GM19240 (cell line): ENCODE measurements around the gene UBC.
A peak's percentile ranks its signal among the peaks of the same experiment; 100 is the strongest.

ENCODE experiments used
- DNase-seq: peaks from one replicate; pipeline ENCODE4 v3.0.0; 2011; ENCODE audit warnings: low spot score; ENCODE audit not compliant: insufficient read length

UBC gene

DNA sequence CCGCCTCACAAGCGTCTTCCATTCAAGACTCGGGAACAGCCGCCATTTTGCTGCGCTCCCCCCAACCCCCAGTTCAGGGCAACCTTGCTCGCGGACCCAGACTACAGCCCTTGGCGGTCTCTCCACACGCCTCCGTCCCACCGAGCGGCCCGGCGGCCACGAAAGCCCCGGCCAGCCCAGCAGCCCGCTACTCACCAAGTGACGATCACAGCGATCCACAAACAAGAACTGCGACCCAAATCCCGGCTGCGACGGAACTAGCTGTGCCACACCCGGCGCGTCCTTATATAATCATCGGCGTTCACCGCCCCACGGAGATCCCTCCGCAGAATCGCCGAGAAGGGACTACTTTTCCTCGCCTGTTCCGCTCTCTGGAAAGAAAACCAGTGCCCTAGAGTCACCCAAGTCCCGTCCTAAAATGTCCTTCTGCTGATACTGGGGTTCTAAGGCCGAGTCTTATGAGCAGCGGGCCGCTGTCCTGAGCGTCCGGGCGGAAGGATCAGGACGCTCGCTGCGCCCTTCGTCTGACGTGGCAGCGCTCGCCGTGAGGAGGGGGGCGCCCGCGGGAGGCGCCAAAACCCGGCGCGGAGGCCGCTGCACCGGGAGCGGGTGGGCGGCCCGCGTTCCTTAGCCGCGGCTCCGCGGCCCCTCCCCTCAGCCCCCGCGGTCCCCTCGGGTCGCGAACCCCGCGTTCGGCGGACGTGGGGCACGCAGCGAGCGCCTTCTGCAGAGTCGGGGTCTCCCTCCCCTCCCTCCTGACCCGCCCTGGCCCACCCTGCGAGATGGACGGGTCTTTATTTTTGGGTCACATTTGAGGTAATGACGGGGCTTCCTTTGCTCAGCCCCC lies at the start of gene UBC:
Gene UBC (minus strand): TSS at position 259 of the 847 bp plus-strand sequence. CDS start 879 bp downstream, outside the sequence.
- no peak for DNase-seq

DNA sequence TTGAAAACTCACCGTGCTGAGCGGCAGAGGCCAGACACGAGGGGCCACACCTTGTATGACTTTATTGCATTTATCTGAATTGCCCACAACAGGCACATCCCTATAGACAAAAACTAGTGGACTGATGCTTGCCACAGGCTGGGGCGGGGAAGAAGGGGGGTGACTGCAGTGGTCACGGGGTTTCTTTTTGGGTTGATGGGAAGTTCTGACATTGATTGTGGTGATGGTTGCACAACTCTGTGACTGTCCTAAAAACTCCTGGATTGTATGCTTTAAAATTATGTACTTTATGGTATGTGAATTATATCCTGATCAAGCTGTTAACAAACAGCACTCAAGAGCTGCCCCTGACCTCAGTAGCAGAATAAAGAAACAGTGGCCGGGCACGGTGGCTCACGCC lies 48.8 kb upstream of the UBC start:
- DNase-seq: no peak

DNA sequence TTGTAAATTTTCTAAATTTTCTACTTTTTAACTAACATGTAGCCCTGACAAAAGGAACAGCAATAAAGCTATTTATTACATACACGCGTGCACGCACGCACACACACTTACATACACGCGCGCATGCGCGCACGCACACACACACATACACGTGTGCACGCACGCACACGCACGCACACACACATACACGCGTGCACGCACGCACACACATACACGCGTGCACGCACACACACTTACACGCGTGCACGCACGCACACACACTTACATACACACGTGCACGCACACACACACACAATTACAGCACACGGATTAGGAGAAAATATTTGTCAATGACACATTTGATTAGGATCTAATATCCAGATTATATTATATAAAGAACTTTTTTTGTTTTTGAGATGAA lies 46.6 kb upstream of the UBC start:
- no peak for DNase-seq

DNA sequence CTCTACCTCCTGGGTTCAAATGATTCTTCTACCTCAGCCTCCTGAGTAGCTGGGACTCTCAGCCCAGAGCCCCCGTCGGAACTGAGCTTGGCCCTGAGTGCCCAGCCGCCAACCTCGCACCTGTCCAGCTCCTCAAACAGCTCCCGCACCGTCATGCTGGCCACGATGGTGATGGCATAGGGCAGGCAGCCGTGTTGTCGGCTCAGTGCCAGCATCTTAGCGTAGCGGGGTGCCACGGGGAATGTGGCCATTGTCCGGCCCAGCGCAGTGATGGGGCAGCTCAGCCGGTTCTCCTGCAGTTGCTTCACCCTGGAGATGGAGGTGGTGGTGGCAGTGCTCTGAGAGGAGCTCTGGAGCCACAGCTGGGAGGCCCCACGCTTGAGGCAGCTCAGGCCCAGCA lies 42.1 kb upstream of the UBC start:
- DNase-seq: no peak

DNA sequence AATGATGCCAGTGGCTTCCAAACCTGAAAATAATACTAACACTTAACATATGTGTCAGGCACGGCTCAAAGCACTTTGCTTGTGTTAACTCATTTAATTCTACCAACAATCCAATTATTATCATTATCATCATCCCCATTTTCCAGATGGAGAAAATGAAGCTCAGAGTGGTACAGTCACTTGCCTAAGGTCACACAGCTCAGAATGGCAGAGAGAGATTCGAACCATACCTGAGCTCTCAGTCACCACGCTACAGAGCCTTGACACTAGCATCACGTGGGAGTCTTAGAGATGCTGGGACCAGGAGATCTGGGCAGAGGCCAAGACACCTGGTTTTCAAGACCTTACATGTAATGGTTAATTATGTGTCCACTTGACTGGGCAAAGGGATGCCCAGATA lies 40.3 kb upstream of the UBC start:
- DNase-seq: no peak

DNA sequence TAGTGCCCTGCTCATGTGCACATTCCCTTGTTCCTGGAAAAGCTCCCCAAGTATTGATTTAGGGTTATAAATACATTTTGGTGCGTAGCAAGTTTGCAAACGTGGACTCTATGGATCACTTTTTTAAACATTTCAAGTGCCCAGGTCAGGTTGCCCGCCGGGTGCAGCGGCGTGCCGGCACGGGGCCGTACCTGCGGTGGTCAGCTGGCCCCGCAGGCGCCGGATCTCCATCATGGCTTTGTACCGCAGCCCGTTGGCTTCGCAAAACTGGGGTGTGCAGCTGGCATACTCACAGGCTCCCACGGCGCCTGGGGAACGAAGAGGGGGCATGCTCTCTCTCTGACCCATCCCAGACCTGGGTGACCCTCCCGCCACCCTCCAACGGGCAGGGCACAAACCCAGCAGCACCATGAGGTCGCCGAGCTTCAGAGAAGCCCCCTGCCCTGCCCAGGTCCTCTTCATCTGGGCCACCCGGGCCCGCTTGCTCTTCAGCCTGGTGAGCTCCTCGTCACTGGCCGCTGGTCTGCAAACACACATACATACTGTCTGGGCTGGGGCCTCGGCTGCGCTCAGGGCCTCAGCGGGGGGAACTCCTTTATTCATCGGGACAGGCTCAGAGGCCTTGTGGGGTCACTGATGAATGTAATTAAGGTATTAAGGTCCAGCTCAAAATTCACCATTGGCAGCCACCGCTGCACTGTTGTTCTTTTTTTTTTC lies 39.4 kb upstream of the UBC start:
- no peak for DNase-seq

DNA sequence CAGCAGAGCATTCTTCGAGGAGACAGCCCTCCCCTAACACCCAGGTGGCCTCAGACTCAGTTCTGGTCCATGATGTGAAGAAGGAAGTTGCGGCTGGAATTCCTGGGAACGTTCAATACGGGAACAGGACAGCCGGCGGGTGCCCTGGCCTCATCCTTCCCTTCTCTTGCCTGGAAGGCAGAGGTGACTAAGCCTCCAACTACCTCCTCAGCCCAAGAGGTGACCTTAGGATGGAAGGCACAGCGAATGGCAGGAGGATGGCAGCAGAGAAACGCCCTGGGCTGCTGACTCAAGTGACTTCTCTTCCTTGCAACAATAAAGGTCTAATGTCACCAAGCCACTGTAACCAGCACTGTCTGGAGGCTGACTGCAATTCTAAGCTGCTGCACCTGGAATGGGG lies 38.4 kb upstream of the UBC start:
- no peak for DNase-seq

DNA sequence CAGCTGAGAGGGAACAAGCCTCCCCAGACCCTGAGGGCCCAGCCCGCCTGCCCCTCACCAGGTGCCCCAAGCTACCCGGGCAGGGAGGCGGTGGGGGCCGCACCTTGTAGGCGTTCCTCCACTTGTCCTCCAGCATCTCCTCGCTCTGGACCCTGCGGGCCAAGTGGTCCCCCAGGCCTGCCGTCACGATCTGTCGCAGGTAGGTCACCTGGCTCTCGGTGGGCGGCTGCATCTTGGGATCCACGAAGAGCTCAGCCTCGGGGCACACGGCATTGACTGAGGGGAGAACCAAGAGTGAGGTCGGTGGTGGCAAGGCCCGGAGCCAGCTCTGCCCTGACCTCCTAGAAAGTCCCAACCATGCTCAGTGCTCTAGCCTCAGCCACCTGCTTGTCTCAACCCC lies 37.8 kb upstream of the UBC start:
- DNase-seq: no peak

DNA sequence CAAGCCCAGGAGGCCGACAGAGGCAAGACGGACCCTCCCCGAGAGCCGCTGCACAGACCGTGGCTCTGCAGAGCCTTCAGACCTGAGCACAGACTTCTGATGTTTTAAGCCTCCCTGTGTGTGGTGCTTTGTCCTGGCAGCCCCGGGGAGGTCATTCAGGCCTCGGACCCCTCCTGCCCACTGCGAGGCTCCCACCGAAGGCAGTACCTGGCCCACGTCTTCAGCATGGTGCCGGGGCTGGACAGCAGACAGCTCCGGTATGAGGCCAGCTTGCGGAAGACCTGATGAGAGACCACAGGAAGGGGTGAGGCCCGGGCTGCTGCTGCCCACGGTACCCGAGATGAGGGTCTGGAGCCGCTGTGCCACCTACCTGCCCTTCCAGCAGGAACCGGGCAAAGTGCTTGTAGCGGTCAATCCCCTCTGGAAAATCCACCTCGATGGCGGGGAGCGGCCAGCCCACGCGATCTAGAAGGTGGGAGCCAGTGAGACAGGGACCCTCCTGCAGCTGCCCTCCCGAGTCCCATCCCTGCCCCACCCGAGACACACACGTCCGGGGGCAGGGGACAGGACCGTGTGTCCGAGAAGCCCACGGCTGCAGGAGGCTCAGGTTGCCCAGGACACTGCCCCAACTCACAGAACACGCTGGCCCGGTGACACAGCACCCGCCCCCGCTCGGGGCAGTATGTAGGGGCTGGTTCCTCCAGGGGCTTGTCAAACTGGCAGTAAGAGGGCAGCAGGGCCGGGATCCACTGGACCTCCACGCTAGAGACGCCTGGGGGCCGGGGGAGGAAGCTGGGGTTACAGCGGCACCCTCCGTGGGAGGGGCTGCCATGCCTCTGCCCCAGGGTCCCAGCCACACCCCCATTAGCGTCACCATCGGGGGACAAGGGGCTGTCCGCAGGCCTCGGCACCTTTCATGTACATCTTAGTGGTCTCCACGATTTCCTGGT lies 35.6 kb upstream of the UBC start:
- no peak for DNase-seq

DNA sequence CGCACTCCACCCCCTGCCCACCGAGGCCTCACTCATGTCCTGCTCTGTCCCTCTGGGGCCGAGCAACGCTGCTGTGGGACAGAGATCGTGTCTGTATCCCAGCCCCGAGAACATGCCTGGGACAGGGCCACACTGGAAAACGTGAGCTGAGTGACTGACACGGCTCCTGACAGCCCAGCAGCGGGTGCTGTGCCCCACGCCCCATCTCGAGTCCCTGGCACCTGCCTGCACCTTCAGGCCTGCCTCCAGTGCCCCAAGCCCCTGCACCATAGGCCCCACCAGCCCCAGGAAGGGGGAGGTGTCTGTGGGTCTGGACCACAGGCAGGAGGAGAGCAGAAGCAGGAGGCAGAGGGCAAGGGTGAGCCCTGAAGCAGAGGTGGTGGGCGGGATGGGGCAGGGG lies 34.6 kb upstream of the UBC start:
- no peak for DNase-seq

DNA sequence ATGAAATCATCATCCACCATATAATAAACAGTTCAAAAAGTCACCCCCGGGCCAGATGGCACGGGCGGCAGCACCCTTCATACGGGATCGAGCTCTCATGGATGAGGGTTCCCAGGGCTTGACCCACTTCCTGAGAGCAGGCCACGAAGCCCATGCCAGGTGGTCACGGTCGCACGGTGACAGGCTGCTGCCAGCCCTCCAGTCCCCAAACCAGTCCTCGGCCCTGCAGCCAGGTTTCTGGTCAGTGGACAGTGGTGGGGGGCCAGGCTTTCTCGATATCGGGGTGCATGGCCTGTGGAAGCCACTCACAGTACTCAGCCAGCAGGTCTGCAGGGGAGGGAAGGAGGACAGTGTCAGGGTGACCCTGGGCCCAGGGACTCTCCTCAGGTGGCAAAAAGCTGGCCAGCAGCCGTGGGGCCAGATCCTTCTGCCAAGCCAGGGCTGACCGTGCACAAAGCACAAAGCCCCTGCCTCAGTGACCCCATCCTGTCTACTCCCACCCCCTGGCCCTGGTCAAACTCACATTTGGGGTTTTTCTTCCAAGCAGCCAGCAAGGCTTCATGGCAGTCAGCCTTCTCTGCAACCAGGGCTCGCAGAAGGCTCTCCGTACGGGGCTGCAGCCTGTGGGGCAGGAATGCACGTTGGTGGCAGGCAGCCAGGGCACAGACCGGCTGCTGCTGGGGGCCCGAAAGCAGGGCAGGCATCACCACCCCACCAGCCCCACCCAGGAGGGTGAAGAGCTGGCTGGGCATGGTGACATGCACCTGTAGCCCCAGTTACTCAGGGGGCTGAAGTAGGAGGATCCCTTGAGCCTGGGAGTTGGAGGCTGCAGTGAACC lies 33.3 kb upstream of the UBC start:
- DNase-seq: no peak

DNA sequence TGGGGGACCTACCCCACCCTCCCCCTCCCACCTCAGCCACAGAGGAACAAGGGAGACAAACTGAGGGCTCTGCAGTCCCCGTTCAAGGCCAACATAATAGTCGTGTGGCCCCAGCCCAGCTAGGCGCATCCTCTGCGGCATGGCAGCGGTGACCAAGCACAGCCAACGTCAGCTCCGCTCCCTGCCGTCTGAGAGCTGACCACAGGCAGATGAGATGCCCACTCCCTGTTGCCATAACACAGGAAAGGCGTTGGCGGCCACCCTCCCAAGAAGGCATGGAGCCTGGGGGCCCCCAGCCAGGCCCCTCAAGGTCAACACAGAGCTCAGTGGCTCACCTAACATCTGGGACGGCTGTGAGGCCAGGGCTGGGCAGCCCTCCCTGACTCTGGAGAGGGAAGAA lies 32.6 kb upstream of the UBC start:
- no peak for DNase-seq

DNA sequence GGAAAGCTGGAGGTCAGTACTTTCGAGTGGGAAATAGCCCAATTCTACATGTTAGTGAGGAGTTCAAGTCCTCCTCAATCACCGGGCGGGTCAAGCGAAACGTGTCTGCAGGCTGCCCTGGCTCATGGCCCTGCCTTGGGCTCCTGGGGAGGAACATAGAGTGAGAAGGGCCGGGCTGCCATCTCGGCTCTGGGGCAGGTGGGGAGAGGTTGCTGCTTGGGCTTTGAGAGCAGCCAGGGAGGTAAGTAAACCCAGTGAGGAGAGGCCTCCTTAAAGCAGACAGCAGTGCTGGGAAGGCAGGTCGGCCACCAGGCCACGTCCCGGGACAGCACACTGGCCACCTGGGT lies 32.0 kb upstream of the UBC start:
- no peak for DNase-seq

DNA sequence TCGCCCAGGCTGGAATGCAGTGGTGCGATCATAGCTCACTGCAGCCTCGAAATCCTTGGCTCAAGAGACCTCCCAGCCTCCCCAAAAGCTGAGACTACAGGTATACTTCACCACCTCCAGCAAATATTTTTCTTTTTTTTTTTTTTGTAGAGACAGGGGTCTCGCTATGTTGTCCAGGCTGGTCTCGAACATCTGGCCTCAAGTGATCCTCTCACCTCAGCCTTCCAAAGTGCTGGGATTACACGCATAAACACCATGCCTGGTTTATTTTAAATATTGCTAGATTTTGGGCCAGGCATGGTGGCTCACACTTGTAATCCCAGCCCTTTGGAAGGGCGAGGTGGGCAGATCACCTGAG lies 26.7 kb upstream of the UBC start:
- DNase-seq: no peak

DNA sequence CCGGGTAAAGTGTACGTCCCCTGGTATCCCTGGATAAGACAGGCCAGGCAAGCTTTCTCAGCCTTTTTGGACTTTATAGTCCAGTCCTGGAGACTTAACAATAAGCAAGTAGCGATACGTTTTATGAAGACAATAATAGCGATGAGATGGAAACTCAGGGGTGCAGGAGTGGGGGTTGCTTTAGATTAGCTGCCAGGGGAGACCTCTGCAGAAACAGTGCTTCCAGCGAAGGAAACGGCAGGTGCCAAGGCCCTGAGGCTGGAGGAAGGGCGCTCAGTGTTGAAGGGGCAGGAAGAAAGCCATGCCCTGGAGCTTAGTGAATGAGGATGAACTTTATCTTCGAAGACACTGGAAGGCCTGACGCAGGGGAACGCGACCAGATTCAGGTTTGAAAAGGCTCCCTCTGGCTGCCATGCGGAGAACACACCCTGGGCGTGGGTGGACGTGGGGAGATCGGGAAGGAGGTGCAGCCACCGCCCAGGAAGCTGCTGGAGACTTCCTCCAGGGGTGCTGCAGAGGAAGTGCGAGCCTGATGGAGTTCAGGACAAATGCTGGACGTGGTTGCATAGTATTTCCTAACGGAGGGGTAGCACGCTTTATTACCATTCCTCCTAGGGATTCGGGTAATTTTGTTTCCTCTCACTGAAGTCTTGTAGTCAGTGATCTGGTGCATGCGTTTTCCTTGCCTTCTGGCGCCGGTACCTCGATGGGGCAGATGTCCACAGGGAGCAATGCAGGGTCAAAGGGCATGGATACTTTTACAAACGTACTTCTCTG lies 26.1 kb upstream of the UBC start:
- DNase-seq: peak; percentile 46

DNA sequence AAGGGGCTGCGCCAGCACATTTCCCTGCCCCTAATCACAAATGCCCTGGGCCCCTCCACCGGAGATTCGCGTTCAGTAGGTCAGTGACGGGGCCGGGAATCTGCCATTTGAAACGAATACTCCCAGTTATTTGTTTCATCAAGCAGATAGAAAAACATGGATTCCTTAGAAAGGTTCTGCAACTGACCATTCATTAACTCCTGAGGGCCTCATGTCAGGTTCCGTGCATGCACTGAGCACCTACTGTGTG lies 25.6 kb upstream of the UBC start:
- no peak for DNase-seq

DNA sequence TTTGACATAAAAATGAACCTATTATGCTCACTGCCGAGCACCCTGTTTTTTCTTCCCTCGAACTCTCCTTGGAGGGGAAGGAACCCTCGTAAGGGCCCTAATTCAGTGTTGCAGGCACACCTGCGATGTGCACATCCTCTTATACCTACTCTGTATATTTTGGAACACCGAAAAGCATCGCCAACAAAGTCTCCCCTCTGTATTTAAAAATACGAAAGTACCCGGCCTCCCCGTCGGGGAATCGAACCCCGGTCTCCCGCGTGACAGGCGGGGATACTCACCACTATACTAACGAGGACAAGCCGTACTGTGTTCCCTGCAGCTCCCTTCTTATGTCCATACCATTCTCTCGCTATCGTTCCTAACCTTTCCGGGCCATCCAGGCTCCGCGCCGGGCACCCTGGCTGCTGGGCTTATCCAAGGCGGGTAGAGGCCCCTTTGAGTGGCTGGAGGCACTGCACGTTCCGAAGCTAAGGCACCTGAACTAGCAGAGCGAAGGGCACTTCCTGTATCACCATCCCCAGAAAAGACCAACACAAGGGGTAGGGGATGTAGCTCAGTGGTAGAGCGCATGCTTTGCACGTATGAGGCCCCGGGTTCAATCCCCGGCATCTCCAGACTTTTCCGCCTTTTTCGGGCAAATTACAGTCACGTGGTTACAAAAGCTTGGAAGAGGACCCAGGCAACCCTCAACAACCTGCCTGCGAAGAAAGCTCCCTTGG lies 25.1 kb upstream of the UBC start:
- no peak for DNase-seq

DNA sequence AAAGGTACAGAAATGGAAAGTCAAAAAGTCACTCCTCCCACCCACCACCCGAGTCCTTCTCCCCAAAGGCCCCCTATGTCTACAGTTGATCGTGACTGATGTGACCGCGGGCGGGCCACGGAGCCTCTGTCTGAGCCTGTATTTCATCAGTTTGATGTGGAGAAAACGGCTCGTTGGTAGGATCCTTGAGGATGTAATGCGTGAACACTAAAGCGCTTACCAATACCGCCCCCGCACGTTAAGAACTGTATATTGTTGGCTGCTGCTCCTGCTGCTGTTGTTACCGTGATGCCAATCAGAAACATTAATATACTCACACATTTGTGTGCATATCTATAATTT lies 24.6 kb upstream of the UBC start:
- DNase-seq: no peak

DNA sequence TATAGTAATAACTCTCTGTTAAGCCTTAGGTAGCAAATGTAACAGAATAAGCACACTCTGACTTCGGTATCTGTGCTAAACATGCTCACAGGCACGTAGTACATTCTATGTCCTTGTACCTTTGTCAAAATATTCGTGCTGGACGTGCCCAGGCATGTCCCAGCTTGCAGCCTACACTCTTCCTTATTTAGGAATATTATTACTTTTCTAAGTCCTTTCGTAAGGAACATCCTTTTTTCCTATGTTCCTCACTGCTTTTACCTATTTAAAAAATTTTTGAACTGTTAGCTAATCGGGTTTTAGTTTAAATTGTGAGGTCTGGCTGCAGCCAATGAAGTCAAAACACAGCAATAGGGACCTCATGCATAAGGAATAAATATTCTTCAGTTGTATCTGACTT lies 24.1 kb upstream of the UBC start:
- no peak for DNase-seq

DNA sequence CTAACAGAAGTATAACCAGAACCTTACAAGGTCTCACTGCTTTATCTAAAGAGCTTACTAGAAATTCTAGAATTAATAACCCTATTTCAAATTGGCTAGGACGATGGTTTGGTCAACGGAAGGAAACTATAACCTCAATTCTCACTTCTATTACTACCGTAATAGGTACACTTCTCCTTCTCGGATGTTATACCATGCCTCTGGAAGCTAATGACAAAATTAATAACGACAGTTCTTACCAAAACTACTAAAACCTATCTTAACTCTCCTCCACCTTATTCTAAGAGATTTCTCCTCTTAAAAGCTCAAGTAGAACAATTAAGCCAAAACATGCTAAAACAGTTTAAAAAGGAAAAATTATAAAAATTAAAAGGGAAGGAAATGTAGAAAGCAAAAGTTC lies 23.7 kb upstream of the UBC start:
- no peak for DNase-seq
